Measurements from ENCODE around the gene GREM2. TPM values are rescaled to one million over a fixed set of nuclear protein-coding genes. Genes with fewer than 3 reads are reported as not detected.

GREM2 gene
- total RNA-seq, 2 donors from 2014 or later: 1.6 TPM

GRCh38 chr1:240618946-240619345 lies 7.0 kb upstream of the GREM2 start:
- Histone ChIP-seq H3K9me3 (no peaks in the 10 kb centered on the region), H3K27ac (no peak overlapping the region), H3K36me3 (no peaks in the 10 kb centered on the region), H3K27me3 (replicated peaks; ENCODE audit: insufficient read depth) (no peaks in the 10 kb centered on the region), H3K4me3 (no peak overlapping the region), H3K4me1 (replicated peaks) (no peaks in the 10 kb centered on the region)
- intact Hi-C loops (cut with DNase I): no loop called here
- TF ChIP-seq POLR2A (IDR thresholded peaks at IDR 0.05): no peak
- TF ChIP-seq CTCF (IDR thresholded peaks at IDR 0.05): no peak
- TF ChIP-seq POLR2AphosphoS5 (IDR thresholded peaks at IDR 0.05): no peak
- no peak for DNase-seq (ENCODE audit: low spot score)
- 53% methylated on average over 4 of the region's 4 CpGs for WGBS

- TF ChIP-seq POLR2AphosphoS5 (IDR thresholded peaks at IDR 0.05) (no peak), POLR2A (IDR thresholded peaks at IDR 0.05) (no peak), CTCF (IDR thresholded peaks at IDR 0.05) (no peak)
- no peak for DNase-seq (ENCODE audit: low spot score)
- intact Hi-C loops (cut with DNase I): no loop called here
- Histone ChIP-seq H3K4me3 (no peak overlapping the region), H3K9me3 (no peaks in the 10 kb centered on the region), H3K27me3 (replicated peaks; ENCODE audit: insufficient read depth) (no peaks in the 10 kb centered on the region), H3K27ac (no peak overlapping the region), H3K4me1 (replicated peaks) (no peaks in the 10 kb centered on the region), H3K36me3 (no peaks in the 10 kb centered on the region)
- WGBS: 87% methylated on average over 4 of the region's 4 CpGs
Observed at GRCh38 chr1:240616018-240616417, 4.1 kb upstream of the GREM2 start.

GRCh38 chr1:240613356-240614142 lies 1.6 kb upstream of the GREM2 start:
- DNase-seq (ENCODE audit: low spot score): no peak
- no peak for TF ChIP-seq POLR2A (IDR thresholded peaks at IDR 0.05)
- TF ChIP-seq POLR2AphosphoS5 (IDR thresholded peaks at IDR 0.05): no peak
- TF ChIP-seq CTCF (IDR thresholded peaks at IDR 0.05): no peak
- H3K4me3 ChIP-seq: no peak overlapping the region
- no peaks in the 10 kb centered on the region for H3K9me3 ChIP-seq
- H3K36me3 ChIP-seq: no peaks in the 10 kb centered on the region
- intact Hi-C loops (cut with DNase I): no loop called here
- H3K4me1 ChIP-seq (replicated peaks): no peaks in the 10 kb centered on the region
- H3K27ac ChIP-seq: no peak overlapping the region
- H3K27me3 ChIP-seq (replicated peaks; ENCODE audit: insufficient read depth): no peaks in the 10 kb centered on the region
- WGBS: 63% methylated on average over 5 of the region's 5 CpGs

GRCh38 chr1:240612811-240613210 lies 856 bp upstream of the GREM2 start:
- Histone ChIP-seq H3K27me3 (replicated peaks; ENCODE audit: insufficient read depth) (no peaks in the 10 kb centered on the region), H3K27ac (no peak overlapping the region), H3K4me3 (no peak overlapping the region), H3K4me1 (replicated peaks) (no peaks in the 10 kb centered on the region), H3K9me3 (no peaks in the 10 kb centered on the region), H3K36me3 (no peaks in the 10 kb centered on the region)
- TF ChIP-seq CTCF (IDR thresholded peaks at IDR 0.05) (no peak), POLR2AphosphoS5 (IDR thresholded peaks at IDR 0.05) (no peak), POLR2A (IDR thresholded peaks at IDR 0.05) (no peak)
- intact Hi-C loops (cut with DNase I): no loop called here
- DNase-seq (ENCODE audit: low spot score): no peak
- WGBS: 88% methylated on average over 6 of the region's 6 CpGs

GRCh38 chr1:240611228-240611618 lies 732 bp downstream of the GREM2 start:
- H3K36me3 ChIP-seq: no peaks in the 10 kb centered on the region
- DNase-seq (ENCODE audit: low spot score): no peak
- TF ChIP-seq POLR2A (IDR thresholded peaks at IDR 0.05) (no peak), POLR2AphosphoS5 (IDR thresholded peaks at IDR 0.05) (no peak)
- H3K27ac ChIP-seq: peak overlapping the region; percentile 59 to 68
- intact Hi-C loops (cut with DNase I): no loop called here
- no peaks in the 10 kb centered on the region for H3K27me3 ChIP-seq (replicated peaks; ENCODE audit: insufficient read depth)
- no peaks in the 10 kb centered on the region for H3K4me1 ChIP-seq (replicated peaks)
- peak overlapping the region; percentile 35 to 44 for H3K4me3 ChIP-seq
- no peaks in the 10 kb centered on the region for H3K9me3 ChIP-seq
- WGBS: 15% methylated on average over 12 of the region's 12 CpGs

Measured in prostate gland (tissue), 2 donors.